PC-3 (cell line): ENCODE results near the gene FZR1. TPM values are rescaled to one million over a fixed set of nuclear protein-coding genes. Genes with fewer than 3 reads are reported as not detected.

Experiments
- ATAC-seq: fragments of 200-7000 bp; cut with Tn5 transposase; 2 replicates; pipeline ENCODE4 v1.9.1; 2020; ENCODE audit warnings: mild to moderate bottlenecking, moderate library complexity
- BruUV-seq: library from RNA; stranded (reverse); fragments of 400-500 nt; replicated peaks from 2 replicates; lab custom pipeline; 2021; lab: Mats Ljungman, UMichigan
- CTCF ChIA-PET: fragments of 300-600 bp; sonication (Branson Sonifier 250); formaldehyde crosslinking; loops from one replicate; lab custom pipeline; 2022; ENCODE audit warnings: antibody characterized with exemption; lab: Charles Lee
- POLR2A ChIA-PET: fragments of 300-600 bp; sonication (Branson Sonifier 250); formaldehyde crosslinking; loops from one replicate; lab custom pipeline; 2022; ENCODE audit warnings: antibody characterized with exemption; ENCODE audit not compliant: unreplicated experiment; lab: Charles Lee
- DNase-seq: peaks from one replicate; pipeline ENCODE4 v3.0.0-alpha.2; 2015
- H2AFZ ChIP-seq: fragments of 300-600 bp; sonication (generic); 2 replicates; pipeline ENCODE4 v1.6.0; 2016; ENCODE audit warnings: antibody characterized with exemption, low read length
- H3F3A ChIP-seq: fragments of 300-600 bp; sonication (generic); one replicate; pipeline ENCODE4 v1.6.0; 2017; ENCODE audit warnings: antibody characterized with exemption, low read length, control low read depth, mild to moderate bottlenecking; ENCODE audit not compliant: unreplicated experiment
- H3K27ac ChIP-seq: fragments of 300-600 bp; sonication (generic); 2 replicates; pipeline ENCODE4 v1.5.1; 2016; ENCODE audit warnings: mild to moderate bottlenecking, low read length
- H3K27me3 ChIP-seq: fragments of 300-600 bp; sonication (generic); 2 replicates; pipeline ENCODE4 v1.6.1; 2016; ENCODE audit warnings: low read length, mixed read lengths
- H3K36me3 ChIP-seq: fragments of 300-600 bp; sonication (generic); 2 replicates; pipeline ENCODE4 v1.6.1; 2016; ENCODE audit warnings: low read depth, mixed run types, low read length, mixed read lengths
- H3K4me1 ChIP-seq: fragments of 300-600 bp; sonication (generic); 2 replicates; pipeline ENCODE4 v1.5.1; 2016; ENCODE audit warnings: low read length; ENCODE audit not compliant: insufficient read depth
- H3K4me2 ChIP-seq: fragments of 300-600 bp; sonication (generic); 2 replicates; pipeline ENCODE4 v1.6.0; 2016; ENCODE audit warnings: low read length
- H3K4me3 ChIP-seq: fragments of 300-600 bp; sonication (generic); 2 replicates; pipeline ENCODE4 v1.5.1; 2016; ENCODE audit warnings: mild to moderate bottlenecking, low read length, mixed read lengths
- H3K79me2 ChIP-seq: fragments of 300-600 bp; sonication (generic); 2 replicates; pipeline ENCODE4 v1.6.1; 2017; ENCODE audit warnings: low read length, mixed read lengths
- H3K9ac ChIP-seq: fragments of 300-600 bp; sonication (generic); 2 replicates; pipeline ENCODE4 v1.6.0; 2016; ENCODE audit warnings: mild to moderate bottlenecking, low read length
- H3K9me2 ChIP-seq: fragments of 300-600 bp; sonication (generic); replicated peaks from 2 replicates; pipeline ENCODE4 v1.6.1; 2016; ENCODE audit warnings: mixed run types, low read length, mixed read lengths
- H3K9me3 ChIP-seq: fragments of 300-600 bp; sonication (generic); 2 replicates; pipeline ENCODE4 v1.6.1; 2016; ENCODE audit warnings: low read length, mixed read lengths
- H4K20me1 ChIP-seq: fragments of 300-600 bp; sonication (generic); 2 replicates; pipeline ENCODE4 v1.6.1; 2016; ENCODE audit warnings: low read length, mixed read lengths
- CTCF ChIP-seq: fragments of 300-600 bp; sonication (generic); conservative IDR thresholded peaks from 2 replicates; pipeline ENCODE4 v1.5.1; 2017; ENCODE audit warnings: antibody characterized with exemption, low read depth, mild to moderate bottlenecking, low read length
- EZH2 ChIP-seq: fragments of 300-600 bp; sonication (generic); IDR thresholded peaks from one replicate; pipeline ENCODE4 v1.6.1; 2017; ENCODE audit warnings: antibody characterized with exemption, mild to moderate bottlenecking, low read length; ENCODE audit not compliant: unreplicated experiment
- EZH2phosphoT487 ChIP-seq: fragments of 300-600 bp; sonication (generic); IDR thresholded peaks from 2 replicates; pipeline ENCODE4 v1.6.1; 2018; ENCODE audit warnings: mild to moderate bottlenecking, antibody characterized with exemption, low read length, borderline replicate concordance
- intact Hi-C: fragments of 100-400 bp; cut with micrococcal nuclease; formaldehyde crosslinking; loops from 2 replicates; pipeline ENCODE4 v1.9.0; 2023
- total RNA-seq: library from RNA; depleted of rRNA; stranded (reverse); fragments of >200 nt; gene quantifications from 2 replicates; pipeline ENCODE4 v1.2.3, GENCODE V29; 2014

The FZR1 gene
- total RNA-seq, 1 experiment from 2014 or later = 53.6 TPM

GRCh38 chr19:3509566-3509989 lies 3.5 kb downstream of the FZR1 start:
- intact Hi-C loops = no loop called here

GRCh38 chr19:3510727-3511126 lies 4.6 kb downstream of the FZR1 start:
- H3K36me3 ChIP-seq = no peaks in the 10 kb centered on the region; the same call in 1 of the 2 replicates
- H3K9me2 ChIP-seq = no peaks in the 10 kb centered on the region
- H3K4me2 ChIP-seq = no peak overlapping the region
- H4K20me1 ChIP-seq = peaks cover 28% of the 10 kb centered on the region; the same call in 1 of the 2 replicates
- no peaks in the 10 kb centered on the region for H3F3A ChIP-seq
- no peak for TF ChIP-seq EZH2phosphoT487
- TF ChIP-seq CTCF = no peak
- TF ChIP-seq EZH2 = no peak
- no peaks in the 10 kb centered on the region for H3K9me3 ChIP-seq
- peaks cover 21% of the 10 kb centered on the region for H3K4me1 ChIP-seq
- ChIA-PET CTCF (no interaction called here), POLR2A (no interaction called here)
- no peaks in the 10 kb centered on the region for H3K27me3 ChIP-seq
- no peak overlapping the region for H3K4me3 ChIP-seq
- H3K9ac ChIP-seq = no peak overlapping the region
- H3K27ac ChIP-seq = no peak overlapping the region
- no peak overlapping the region for H2AFZ ChIP-seq
- DNase-seq (no peak), ATAC-seq (no peak)
- no TSS peak for BruUV-seq
- intact Hi-C loops = no loop called here
- peaks cover 95% of the 10 kb centered on the region for H3K79me2 ChIP-seq

More at GRCh38 chr19:3509566-3509989, 3.5 kb downstream of the FZR1 start:
- TF ChIP-seq EZH2 = no peak
- TF ChIP-seq EZH2phosphoT487 = no peak
- no peak for TF ChIP-seq CTCF
- Histone ChIP-seq H3K79me2 (peaks cover 84% of the 10 kb centered on the region), H3K9ac (peak overlapping the region; percentile 35), H2AFZ (no peak overlapping the region), H4K20me1 (peaks cover 25% of the 10 kb centered on the region; the same call in 1 of the 2 replicates), H3F3A (no peaks in the 10 kb centered on the region), H3K9me3 (no peaks in the 10 kb centered on the region), H3K27ac (peak overlapping the region; percentile 83), H3K27me3 (no peaks in the 10 kb centered on the region), H3K9me2 (no peaks in the 10 kb centered on the region), H3K4me1 (peaks cover 26% of the 10 kb centered on the region), H3K36me3 (no peaks in the 10 kb centered on the region; the same call in 1 of the 2 replicates), H3K4me3 (no peak overlapping the region), H3K4me2 (peak overlapping the region; percentile 81)
- no TSS peak for BruUV-seq
- POLR2A ChIA-PET = no interaction called here
- ATAC-seq (peak; percentile 59), DNase-seq (peak; percentile 84)
- CTCF ChIA-PET = no interaction called here

- Histone ChIP-seq H3K4me1 (peaks cover 20% of the 10 kb centered on the region), H3K36me3 (no peaks in the 10 kb centered on the region; the same call in 1 of the 2 replicates), H3K79me2 (peaks cover 99% of the 10 kb centered on the region), H2AFZ (no peak overlapping the region), H4K20me1 (peaks cover 37% of the 10 kb centered on the region; the same call in 1 of the 2 replicates), H3F3A (no peaks in the 10 kb centered on the region), H3K9me3 (no peaks in the 10 kb centered on the region), H3K4me3 (no peak overlapping the region), H3K9me2 (no peaks in the 10 kb centered on the region), H3K27me3 (no peaks in the 10 kb centered on the region), H3K27ac (no peak overlapping the region), H3K4me2 (no peak overlapping the region), H3K9ac (no peak overlapping the region)
- ATAC-seq (no peak), DNase-seq (no peak)
- TF ChIP-seq CTCF (no peak), EZH2 (no peak), EZH2phosphoT487 (no peak)
- CTCF ChIA-PET = no interaction called here
- intact Hi-C loops = no loop called here
- no TSS peak for BruUV-seq
- POLR2A ChIA-PET = no interaction called here
Observed at GRCh38 chr19:3511506-3512251, 5.6 kb downstream of the FZR1 start.
